ENCODE measurements around the gene C1orf198. TPM values are rescaled to one million over a fixed set of nuclear protein-coding genes. Genes with fewer than 3 reads are reported as not detected.
A peak's percentile ranks its signal among the peaks of the same experiment; 100 is the strongest.

C1orf198 gene
- total RNA-seq, 1 donor from 2014 or later = 48.5 TPM

- Histone ChIP-seq H3K27ac (no peak overlapping the region), H3K36me3 (no peaks in the 10 kb centered on the region), H3K4me3 (no peak overlapping the region), H3K9ac (no peak overlapping the region), H3K79me2 (ENCODE audit: low read depth) (no peaks in the 10 kb centered on the region), H4K20me1 (ENCODE audit: low read depth) (no peaks in the 10 kb centered on the region), H3K27me3 (no peaks in the 10 kb centered on the region), H3K9me3 (ENCODE audit: low read depth) (no peaks in the 10 kb centered on the region), H3K4me1 (no peaks in the 10 kb centered on the region), H3K4me2 (no peak overlapping the region), H3F3A (ENCODE audit: low read depth) (no peaks in the 10 kb centered on the region), H2AFZ (replicated peaks) (no peak overlapping the region)
- H3K27ac Mint-ChIP-seq = peak overlapping the region; percentile 18
- H3K9me3 Mint-ChIP-seq = no peaks in the 10 kb centered on the region
- H3K36me3 Mint-ChIP-seq = peaks cover 40% of the 10 kb centered on the region
- no peaks in the 10 kb centered on the region for H3K4me1 Mint-ChIP-seq
- H3K4me3 Mint-ChIP-seq = no peak overlapping the region
- DNase-seq (ENCODE audit: low spot score) = no peak
- peaks cover 2% of the 10 kb centered on the region for H3K27me3 Mint-ChIP-seq (ENCODE audit: insufficient read depth, low read depth)
- TF ChIP-seq EZH2 (IDR thresholded peaks at IDR 0.05) (no peak), EZH2phosphoT487 (IDR thresholded peaks at IDR 0.05) (no peak)
- TF ChIP-seq, protein P1, sequence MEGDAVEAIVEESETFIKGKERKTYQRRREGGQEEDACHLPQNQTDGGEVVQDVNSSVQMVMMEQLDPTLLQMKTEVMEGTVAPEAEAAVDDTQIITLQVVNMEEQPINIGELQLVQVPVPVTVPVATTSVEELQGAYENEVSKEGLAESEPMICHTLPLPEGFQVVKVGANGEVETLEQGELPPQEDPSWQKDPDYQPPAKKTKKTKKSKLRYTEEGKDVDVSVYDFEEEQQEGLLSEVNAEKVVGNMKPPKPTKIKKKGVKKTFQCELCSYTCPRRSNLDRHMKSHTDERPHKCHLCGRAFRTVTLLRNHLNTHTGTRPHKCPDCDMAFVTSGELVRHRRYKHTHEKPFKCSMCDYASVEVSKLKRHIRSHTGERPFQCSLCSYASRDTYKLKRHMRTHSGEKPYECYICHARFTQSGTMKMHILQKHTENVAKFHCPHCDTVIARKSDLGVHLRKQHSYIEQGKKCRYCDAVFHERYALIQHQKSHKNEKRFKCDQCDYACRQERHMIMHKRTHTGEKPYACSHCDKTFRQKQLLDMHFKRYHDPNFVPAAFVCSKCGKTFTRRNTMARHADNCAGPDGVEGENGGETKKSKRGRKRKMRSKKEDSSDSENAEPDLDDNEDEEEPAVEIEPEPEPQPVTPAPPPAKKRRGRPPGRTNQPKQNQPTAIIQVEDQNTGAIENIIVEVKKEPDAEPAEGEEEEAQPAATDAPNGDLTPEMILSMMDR (IDR thresholded peaks at IDR 0.05) = no peak
These were observed 23.8 kb downstream of the C1orf198 start for GRCh38 chr1:230844561-230844960.

GRCh38 chr1:230843503-230844309 is 24.6 kb downstream of the C1orf198 start:
- no peak overlapping the region for H3K9ac ChIP-seq
- no peaks in the 10 kb centered on the region for H3K9me3 ChIP-seq (ENCODE audit: low read depth)
- H2AFZ ChIP-seq (replicated peaks) = no peak overlapping the region
- H3K4me2 ChIP-seq = no peak overlapping the region
- H3K27ac ChIP-seq = no peak overlapping the region
- no peaks in the 10 kb centered on the region for H3F3A ChIP-seq (ENCODE audit: low read depth)
- H3K79me2 ChIP-seq (ENCODE audit: low read depth) = no peaks in the 10 kb centered on the region
- Mint-ChIP-seq H3K4me1 (no peaks in the 10 kb centered on the region), H3K9me3 (no peaks in the 10 kb centered on the region), H3K36me3 (peaks cover 48% of the 10 kb centered on the region), H3K27me3 (ENCODE audit: insufficient read depth, low read depth) (peaks cover 2% of the 10 kb centered on the region), H3K4me3 (no peak overlapping the region), H3K27ac (no peak overlapping the region)
- no peak for DNase-seq (ENCODE audit: low spot score)
- TF ChIP-seq EZH2phosphoT487 (IDR thresholded peaks at IDR 0.05) (no peak), EZH2 (IDR thresholded peaks at IDR 0.05) (no peak)
- TF ChIP-seq, protein P1 (IDR thresholded peaks at IDR 0.05) = no peak
- no peaks in the 10 kb centered on the region for H3K36me3 ChIP-seq
- H3K4me3 ChIP-seq = no peak overlapping the region
- no peaks in the 10 kb centered on the region for H4K20me1 ChIP-seq (ENCODE audit: low read depth)
- no peaks in the 10 kb centered on the region for H3K4me1 ChIP-seq
- no peaks in the 10 kb centered on the region for H3K27me3 ChIP-seq

GRCh38 chr1:230842801-230843200 is 25.5 kb downstream of the C1orf198 start:
- Mint-ChIP-seq H3K27ac (no peak overlapping the region), H3K4me1 (no peaks in the 10 kb centered on the region), H3K36me3 (peaks cover 54% of the 10 kb centered on the region), H3K9me3 (no peaks in the 10 kb centered on the region), H3K4me3 (no peak overlapping the region), H3K27me3 (ENCODE audit: insufficient read depth, low read depth) (peaks cover 2% of the 10 kb centered on the region)
- no peak overlapping the region for H3K27ac ChIP-seq
- no peaks in the 10 kb centered on the region for H3K27me3 ChIP-seq
- no peaks in the 10 kb centered on the region for H3K9me3 ChIP-seq (ENCODE audit: low read depth)
- no peak overlapping the region for H3K4me2 ChIP-seq
- no peaks in the 10 kb centered on the region for H3K79me2 ChIP-seq (ENCODE audit: low read depth)
- no peaks in the 10 kb centered on the region for H4K20me1 ChIP-seq (ENCODE audit: low read depth)
- H2AFZ ChIP-seq (replicated peaks) = no peak overlapping the region
- no peak for DNase-seq (ENCODE audit: low spot score)
- H3K4me3 ChIP-seq = no peak overlapping the region
- H3K4me1 ChIP-seq = no peaks in the 10 kb centered on the region
- H3K9ac ChIP-seq = no peak overlapping the region
- no peak for TF ChIP-seq EZH2 (IDR thresholded peaks at IDR 0.05)
- TF ChIP-seq, protein P1 (IDR thresholded peaks at IDR 0.05) = no peak
- no peak for TF ChIP-seq EZH2phosphoT487 (IDR thresholded peaks at IDR 0.05)
- no peaks in the 10 kb centered on the region for H3K36me3 ChIP-seq
- H3F3A ChIP-seq (ENCODE audit: low read depth) = no peaks in the 10 kb centered on the region

Data from neural progenitor cell (in vitro differentiated cells).